ENCODE measurements around the gene CHRNA4. TPM values are rescaled to one million over a fixed set of nuclear protein-coding genes. Genes with fewer than 3 reads are reported as not detected.

Gene CHRNA4
- total and polyA plus RNA-seq, 2 donors (not counting 3 experiments of a cell fraction or from before 2014, with no cell fraction given): not detected

GRCh38 chr20:63400486-63401210, 39.5 kb upstream of the CHRNA4 start:
- intact Hi-C loops (cut with micrococcal nuclease) (no loop called here), dilution Hi-C loops (cut with MboI; ENCODE audit: extremely low pct_ligation_motif_present, low sequenced_read_pairs) (no loop called here)
- H4K20me1 ChIP-seq (replicated peaks; ENCODE audit: control insufficient read depth, extremely low read depth, insufficient read depth, low read length): no peaks in the 10 kb centered on the region
- ChIA-PET POLR2A (no interaction called here), CTCF (interaction anchor here (0.9 to 1.3 kb wide), 2 partner anchors 11 to 20 kb away, joined by 3 read pairs; no protein-coding TSS in a partner anchor)
- H3K4me3 ChIP-seq (replicated peaks in 1 of 3; ENCODE audit: insufficient read depth in 1 of 3, low read depth in 1 of 3, low read length in 3 of 3): no peak overlapping the region
- H3K9me3 ChIP-seq (replicated peaks; ENCODE audit: control insufficient read depth, insufficient read depth, low read length): no peaks in the 10 kb centered on the region
- BruUV-seq (replicated peaks): no TSS peak
- no peak overlapping the region for H3K27ac ChIP-seq (ENCODE audit: insufficient read depth, low read depth, low read length)
- H3K4me1 ChIP-seq (ENCODE audit: control insufficient read depth, extremely low read depth, insufficient read depth, low read length): no peaks in the 10 kb centered on the region
- H3K9ac ChIP-seq (replicated peaks; ENCODE audit: extremely low read depth, insufficient read depth, low read length): no peak overlapping the region
- no peak overlapping the region for H3K4me2 ChIP-seq (ENCODE audit: insufficient read depth, low read length)
- no peak for DNase-seq (ENCODE audit: low read depth, low spot score)
- TF ChIP-seq FOS (IDR thresholded peaks at IDR 0.05; ENCODE audit: borderline replicate concordance, insufficient read depth, low read length): no peak
- H3K9me1 ChIP-seq (replicated peaks; ENCODE audit: control insufficient read depth, extremely low read depth, insufficient read depth, low read length): no peaks in the 10 kb centered on the region
- no peaks in the 10 kb centered on the region for H3K27me3 ChIP-seq (ENCODE audit: control insufficient read depth in 2 of 2, insufficient read depth in 2 of 2, low read length in 2 of 2)
- no peak for FAIRE-seq
- H3K36me3 ChIP-seq (ENCODE audit: control insufficient read depth in 2 of 2, extremely low read depth in 1 of 2, insufficient read depth in 2 of 2, low read length in 2 of 2): no peaks in the 10 kb centered on the region
- no peak overlapping the region for H2AFZ ChIP-seq (ENCODE audit: low read depth, low read length)
- H3K79me2 ChIP-seq (ENCODE audit: control insufficient read depth, insufficient read depth, low read length): no peaks in the 10 kb centered on the region

GRCh38 chr20:63399596-63400375, 38.6 kb upstream of the CHRNA4 start:
- intact Hi-C loops (cut with micrococcal nuclease): no loop called here
- no peak overlapping the region for H2AFZ ChIP-seq (ENCODE audit: low read depth, low read length)
- H3K27ac ChIP-seq (ENCODE audit: insufficient read depth, low read depth, low read length): no peak overlapping the region
- H3K4me3 ChIP-seq (replicated peaks in 1 of 3; ENCODE audit: insufficient read depth in 1 of 3, low read depth in 1 of 3, low read length in 3 of 3): no peak overlapping the region
- no peak for TF ChIP-seq FOS (IDR thresholded peaks at IDR 0.05; ENCODE audit: borderline replicate concordance, insufficient read depth, low read length)
- no peak for TF ChIP-seq POLR2A (IDR thresholded peaks at IDR 0.05; ENCODE audit: low read depth, low read length)
- no peak for TF ChIP-seq CTCF (IDR thresholded peaks at IDR 0.05; ENCODE audit: extremely low read depth in 1 of 2, insufficient read depth in 1 of 2, low read depth in 1 of 2, low read length in 2 of 2)
- no peak for TF ChIP-seq POLR2AphosphoS5 (IDR thresholded peaks at IDR 0.05; ENCODE audit: insufficient read depth, low read depth, low read length)
- no peak for TF ChIP-seq JUN (IDR thresholded peaks at IDR 0.05; ENCODE audit: borderline replicate concordance, insufficient read depth, insufficient read length, low read depth)
- no peak for TF ChIP-seq GATA2 (IDR thresholded peaks at IDR 0.05; ENCODE audit: insufficient read depth, insufficient read length, low read depth, low read length)
- no peak for TF ChIP-seq MYC (IDR thresholded peaks at IDR 0.05; ENCODE audit: low read depth, low read length)
- TF ChIP-seq EZH2 (IDR thresholded peaks at IDR 0.05; ENCODE audit: borderline replicate concordance, low read depth, low read length, severe bottlenecking): no peak
- TF ChIP-seq MAX (IDR thresholded peaks at IDR 0.05; ENCODE audit: insufficient read depth, insufficient read length): no peak
- CTCF ChIA-PET: interaction anchor here (1.3 kb wide), 1 partner anchor 10 kb away, joined by 3 read pairs; no protein-coding TSS in a partner anchor
- H3K4me1 ChIP-seq (ENCODE audit: control insufficient read depth, extremely low read depth, insufficient read depth, low read length): no peaks in the 10 kb centered on the region
- DNase-seq (ENCODE audit: low read depth, low spot score) (no peak), FAIRE-seq (no peak)
- dilution Hi-C loops (cut with MboI; ENCODE audit: extremely low pct_ligation_motif_present, low sequenced_read_pairs): no loop called here
- H3K9ac ChIP-seq (replicated peaks; ENCODE audit: extremely low read depth, insufficient read depth, low read length): no peak overlapping the region
- H3K9me1 ChIP-seq (replicated peaks; ENCODE audit: control insufficient read depth, extremely low read depth, insufficient read depth, low read length): no peaks in the 10 kb centered on the region
- H3K27me3 ChIP-seq (ENCODE audit: control insufficient read depth in 2 of 2, insufficient read depth in 2 of 2, low read length in 2 of 2): no peaks in the 10 kb centered on the region
- H3K9me3 ChIP-seq (replicated peaks; ENCODE audit: control insufficient read depth, insufficient read depth, low read length): no peaks in the 10 kb centered on the region
- H3K4me2 ChIP-seq (ENCODE audit: insufficient read depth, low read length): no peak overlapping the region
- H3K36me3 ChIP-seq (ENCODE audit: control insufficient read depth in 2 of 2, extremely low read depth in 1 of 2, insufficient read depth in 2 of 2, low read length in 2 of 2): no peaks in the 10 kb centered on the region
- POLR2A ChIA-PET: no interaction called here
- H4K20me1 ChIP-seq (replicated peaks; ENCODE audit: control insufficient read depth, extremely low read depth, insufficient read depth, low read length): no peaks in the 10 kb centered on the region
- H3K79me2 ChIP-seq (ENCODE audit: control insufficient read depth, insufficient read depth, low read length): no peaks in the 10 kb centered on the region
- BruUV-seq (replicated peaks): no TSS peak

All from endothelial cell of umbilical vein (primary cell).